OCI-LY3 (cell line): Measurements from ENCODE around the gene FLT1.

Experiments
- H2AFZ ChIP-seq: fragments of 200-600, 300-600 bp; shearing (Covaris generic); 2 replicates; pipeline ENCODE4 v1.6.0; 2014; ENCODE audit warnings: antibody characterized with exemption, low read depth, low read length
- H3K27ac ChIP-seq: fragments of 200-600, 300-600 bp; sonication (generic); 2 replicates; pipeline ENCODE4 v1.5.1; 2014; ENCODE audit warnings: mild to moderate bottlenecking, low read length, moderate library complexity, mixed read lengths
- H3K27me3 ChIP-seq: fragments of 200-600, 300-600 bp; sonication (generic); 2 replicates; pipeline ENCODE4 v1.6.1; 2014; ENCODE audit warnings: low read depth, low read length, mixed read lengths
- H3K36me3 ChIP-seq: fragments of 200-600, 300-600 bp; sonication (generic); replicated peaks from 2 replicates; pipeline ENCODE3; 2014; ENCODE audit warnings: low read depth, low read length, mixed read lengths
- H3K4me1 ChIP-seq: fragments of 300-600, 200-600 bp; sonication (generic); 2 replicates; pipeline ENCODE4 v1.6.1; 2014; ENCODE audit warnings: low read length, mixed read lengths
- H3K4me2 ChIP-seq: fragments of 200-600, 300-600 bp; sonication (generic); 2 replicates; pipeline ENCODE4 v1.6.1; 2014; ENCODE audit warnings: low read length, mixed read lengths
- H3K4me3 ChIP-seq: fragments of 300-600, 200-600 bp; sonication (generic); 2 replicates; pipeline ENCODE4 v1.5.1; 2014; ENCODE audit warnings: antibody characterized with exemption, mild to moderate bottlenecking, low read length, moderate library complexity
- H3K79me2 ChIP-seq: fragments of 300-600, 200-600 bp; shearing (Covaris generic); 2 replicates; pipeline ENCODE4 v1.6.1; 2014; ENCODE audit warnings: mild to moderate bottlenecking, low read length, mixed read lengths
- H3K9ac ChIP-seq: fragments of 300-600, 200-600 bp; shearing (Covaris generic); 2 replicates; pipeline ENCODE4 v1.6.0; 2014; ENCODE audit warnings: mild to moderate bottlenecking, low read length, moderate library complexity
- H3K9me3 ChIP-seq: fragments of 200-600, 300-600 bp; shearing (Covaris generic); 2 replicates; pipeline ENCODE4 v1.6.1; 2014; ENCODE audit warnings: low read length, mixed read lengths; ENCODE audit not compliant: insufficient read depth
- H4K20me1 ChIP-seq: fragments of 200-600, 300-600 bp; sonication (generic); 2 replicates; pipeline ENCODE4 v1.6.1; 2016; ENCODE audit warnings: low read length, mixed read lengths; ENCODE audit not compliant: insufficient read depth
- EZH2phosphoT487 ChIP-seq: fragments of 200-600 bp; shearing (Covaris generic); IDR thresholded peaks from 2 replicates; pipeline ENCODE4 v1.6.1; 2018; ENCODE audit warnings: antibody characterized with exemption, mixed run types, low read depth
- TF ChIP-seq, protein P1 (sequence below): fragments of 200-600, 300-600 bp; sonication (generic); IDR thresholded peaks from 2 replicates; pipeline ENCODE4 v1.5.1; 2014; ENCODE audit warnings: antibody characterized with exemption, low read length, low read depth

Gene FLT1

DNA sequence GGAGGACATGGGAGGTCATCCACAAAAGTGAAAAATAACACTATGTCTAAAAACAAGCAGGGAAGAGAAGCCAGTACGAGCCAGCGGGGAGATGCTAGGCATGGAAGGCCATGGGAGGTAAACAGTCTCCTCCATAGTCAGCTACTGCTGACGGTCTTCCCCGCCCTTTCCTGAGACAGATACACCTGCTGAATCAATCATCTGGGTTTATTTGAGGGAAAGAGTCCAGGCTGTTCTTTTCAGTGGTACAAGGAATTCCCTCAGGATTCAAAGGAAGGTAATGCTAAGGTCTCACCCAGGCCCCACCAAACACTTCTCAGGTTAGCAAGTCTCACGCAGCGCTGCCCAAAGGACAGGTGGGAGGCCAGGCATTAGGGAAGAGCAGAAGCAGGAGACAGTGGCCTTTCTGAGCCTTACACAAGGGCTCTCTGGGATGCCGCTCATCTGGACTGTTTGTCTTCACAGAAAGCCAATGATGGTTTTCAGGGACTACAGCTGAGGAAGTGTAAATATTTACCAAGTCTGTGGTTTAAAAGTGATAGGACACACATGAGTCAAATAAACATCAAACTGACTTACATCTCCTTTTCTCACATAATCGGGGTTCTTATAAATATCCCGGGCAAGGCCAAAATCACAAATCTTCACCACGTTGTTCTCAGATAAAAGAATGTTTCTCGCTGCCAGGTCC is 173.9 kb downstream of the FLT1 start:
- Histone ChIP-seq H3K9ac (no peak overlapping the region), H3K9me3 (no peaks in the 10 kb centered on the region), H3K4me2 (no peak overlapping the region), H3K27me3 (no peaks in the 10 kb centered on the region), H4K20me1 (no peaks in the 10 kb centered on the region), H2AFZ (no peak overlapping the region), H3K4me1 (peaks cover 37% of the 10 kb centered on the region), H3K36me3 (no peaks in the 10 kb centered on the region), H3K4me3 (no peak overlapping the region), H3K79me2 (no peaks in the 10 kb centered on the region), H3K27ac (no peak overlapping the region)
- no peak for TF ChIP-seq EZH2phosphoT487
- TF ChIP-seq, protein P1, sequence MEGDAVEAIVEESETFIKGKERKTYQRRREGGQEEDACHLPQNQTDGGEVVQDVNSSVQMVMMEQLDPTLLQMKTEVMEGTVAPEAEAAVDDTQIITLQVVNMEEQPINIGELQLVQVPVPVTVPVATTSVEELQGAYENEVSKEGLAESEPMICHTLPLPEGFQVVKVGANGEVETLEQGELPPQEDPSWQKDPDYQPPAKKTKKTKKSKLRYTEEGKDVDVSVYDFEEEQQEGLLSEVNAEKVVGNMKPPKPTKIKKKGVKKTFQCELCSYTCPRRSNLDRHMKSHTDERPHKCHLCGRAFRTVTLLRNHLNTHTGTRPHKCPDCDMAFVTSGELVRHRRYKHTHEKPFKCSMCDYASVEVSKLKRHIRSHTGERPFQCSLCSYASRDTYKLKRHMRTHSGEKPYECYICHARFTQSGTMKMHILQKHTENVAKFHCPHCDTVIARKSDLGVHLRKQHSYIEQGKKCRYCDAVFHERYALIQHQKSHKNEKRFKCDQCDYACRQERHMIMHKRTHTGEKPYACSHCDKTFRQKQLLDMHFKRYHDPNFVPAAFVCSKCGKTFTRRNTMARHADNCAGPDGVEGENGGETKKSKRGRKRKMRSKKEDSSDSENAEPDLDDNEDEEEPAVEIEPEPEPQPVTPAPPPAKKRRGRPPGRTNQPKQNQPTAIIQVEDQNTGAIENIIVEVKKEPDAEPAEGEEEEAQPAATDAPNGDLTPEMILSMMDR: no peak

GRCh38 chr13:28320209-28320608 is 174.7 kb downstream of the FLT1 start:
- Histone ChIP-seq H3K9ac (no peak overlapping the region), H3K4me2 (no peak overlapping the region), H3K27me3 (no peaks in the 10 kb centered on the region), H2AFZ (no peak overlapping the region), H3K4me1 (peaks cover 29% of the 10 kb centered on the region), H3K4me3 (no peak overlapping the region), H3K36me3 (no peaks in the 10 kb centered on the region), H4K20me1 (no peaks in the 10 kb centered on the region), H3K27ac (no peak overlapping the region), H3K9me3 (no peaks in the 10 kb centered on the region), H3K79me2 (no peaks in the 10 kb centered on the region)
- no peak for TF ChIP-seq EZH2phosphoT487
- TF ChIP-seq, protein P1: no peak

- no peak overlapping the region for H2AFZ ChIP-seq
- no peak overlapping the region for H3K9ac ChIP-seq
- TF ChIP-seq EZH2phosphoT487: no peak
- TF ChIP-seq, protein P1: no peak
- no peak overlapping the region for H3K4me2 ChIP-seq
- H4K20me1 ChIP-seq: no peaks in the 10 kb centered on the region
- no peak overlapping the region for H3K4me3 ChIP-seq
- no peaks in the 10 kb centered on the region for H3K27me3 ChIP-seq
- H3K9me3 ChIP-seq: no peaks in the 10 kb centered on the region
- H3K4me1 ChIP-seq: peaks cover 22% of the 10 kb centered on the region
- no peaks in the 10 kb centered on the region for H3K36me3 ChIP-seq
- no peaks in the 10 kb centered on the region for H3K79me2 ChIP-seq
- no peak overlapping the region for H3K27ac ChIP-seq
These were observed 175.4 kb downstream of the FLT1 start for GRCh38 chr13:28319528-28319927.

- no peak for TF ChIP-seq EZH2phosphoT487
- TF ChIP-seq, protein P1: no peak
- H3K4me1 ChIP-seq: peaks cover 11% of the 10 kb centered on the region
- no peaks in the 10 kb centered on the region for H3K27me3 ChIP-seq
- no peak overlapping the region for H3K4me3 ChIP-seq
- no peak overlapping the region for H3K4me2 ChIP-seq
- H3K36me3 ChIP-seq: no peaks in the 10 kb centered on the region
- H3K79me2 ChIP-seq: no peaks in the 10 kb centered on the region
- H3K9me3 ChIP-seq: no peaks in the 10 kb centered on the region
- no peak overlapping the region for H3K27ac ChIP-seq
- H3K9ac ChIP-seq: no peak overlapping the region
- no peaks in the 10 kb centered on the region for H4K20me1 ChIP-seq
- H2AFZ ChIP-seq: no peak overlapping the region
These were observed 176.4 kb downstream of the FLT1 start for GRCh38 chr13:28318496-28318895.
